NCI-H1436 treated with DMSO at 0.1 percent for 48 hours (cell line): ENCODE results near the gene CAMSAP1.

Experiments
- DNase-seq: peaks from one replicate; lab custom pipeline; 2025; lab: John Stamatoyannopoulos, UW

CAMSAP1 gene

DNA sequence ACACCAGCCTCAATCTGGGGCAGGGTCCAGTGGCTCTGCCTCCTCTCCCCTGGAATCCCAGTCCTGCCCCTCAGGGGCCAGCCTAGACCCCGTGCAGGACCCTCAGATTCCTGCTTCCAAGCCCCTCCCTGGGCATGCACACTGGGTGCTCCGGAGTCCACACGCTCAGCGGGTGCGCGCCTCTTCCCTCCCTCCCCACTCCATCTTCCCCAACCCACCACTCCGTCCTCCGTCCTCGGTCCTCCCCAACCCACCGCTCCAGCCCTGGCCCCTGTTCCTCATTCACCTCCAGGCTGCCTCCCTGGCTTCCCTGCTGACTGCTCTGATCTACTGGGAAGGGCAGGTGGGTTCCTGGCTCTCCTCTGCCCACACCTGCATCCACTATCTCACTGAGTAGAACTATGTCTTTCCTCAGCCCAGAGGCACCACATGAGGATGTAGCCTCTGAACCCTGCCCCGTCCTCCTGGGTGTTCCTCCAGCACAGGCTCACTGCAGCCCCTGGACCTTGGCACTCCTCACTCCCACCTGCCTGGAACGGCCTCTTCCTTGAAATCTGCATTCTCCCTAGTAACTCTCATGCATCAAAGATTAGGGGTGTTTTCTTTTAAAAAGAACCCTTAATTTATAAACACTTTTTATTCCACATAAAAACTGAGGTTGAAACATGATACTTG lies 92.8 kb downstream of the CAMSAP1 start:
- no peak for DNase-seq

DNA sequence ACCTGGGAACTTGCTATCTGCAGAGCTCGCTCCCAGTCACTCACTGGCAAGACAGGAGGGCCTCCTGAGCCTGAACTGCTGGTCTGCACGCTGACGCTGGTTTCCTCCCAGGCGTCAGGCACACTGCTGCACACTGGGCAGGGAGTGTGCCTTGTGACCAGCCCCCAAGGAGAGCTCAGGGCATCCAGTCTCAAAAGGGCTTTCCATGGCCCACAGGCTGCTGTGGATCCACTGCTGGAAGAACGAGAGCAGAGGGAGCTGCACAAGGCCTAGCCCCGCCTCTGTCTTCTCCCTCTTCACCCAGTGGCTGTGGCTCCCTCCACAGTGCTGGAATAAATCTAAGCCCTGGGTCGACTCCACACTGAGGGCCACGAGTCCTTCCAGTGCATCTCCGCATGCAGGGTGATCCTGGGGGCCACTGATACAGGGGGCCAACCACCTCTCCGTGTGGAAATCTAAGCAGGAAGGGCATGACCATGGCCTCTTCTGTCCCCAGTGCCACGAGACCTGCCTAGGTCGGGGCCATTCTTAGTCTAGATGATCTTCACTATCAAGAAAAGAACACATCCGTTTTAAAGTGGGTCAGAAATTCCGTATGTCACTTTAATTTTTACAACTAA lies 93.6 kb downstream of the CAMSAP1 start:
- no peak for DNase-seq

DNA sequence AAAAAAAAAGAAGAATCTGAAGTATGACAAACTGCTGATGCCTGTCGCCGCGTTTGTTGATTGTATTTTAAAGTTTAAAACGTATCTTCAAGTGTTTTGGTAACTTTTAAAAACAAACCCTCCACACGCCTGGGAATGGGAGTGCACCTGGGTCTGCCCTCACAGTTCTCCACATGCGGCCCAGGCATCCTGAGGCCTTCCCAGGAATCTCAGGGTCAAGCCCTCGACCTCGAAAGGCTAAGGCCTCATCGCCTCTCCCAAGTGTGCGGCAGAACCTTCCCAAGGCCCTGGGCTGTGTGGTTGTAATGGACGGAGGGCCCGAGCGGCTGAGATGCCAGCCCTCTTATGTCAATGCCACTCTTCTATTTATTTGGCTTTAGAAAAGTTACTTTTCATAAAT lies 94.4 kb downstream of the CAMSAP1 start:
- no peak for DNase-seq

DNA sequence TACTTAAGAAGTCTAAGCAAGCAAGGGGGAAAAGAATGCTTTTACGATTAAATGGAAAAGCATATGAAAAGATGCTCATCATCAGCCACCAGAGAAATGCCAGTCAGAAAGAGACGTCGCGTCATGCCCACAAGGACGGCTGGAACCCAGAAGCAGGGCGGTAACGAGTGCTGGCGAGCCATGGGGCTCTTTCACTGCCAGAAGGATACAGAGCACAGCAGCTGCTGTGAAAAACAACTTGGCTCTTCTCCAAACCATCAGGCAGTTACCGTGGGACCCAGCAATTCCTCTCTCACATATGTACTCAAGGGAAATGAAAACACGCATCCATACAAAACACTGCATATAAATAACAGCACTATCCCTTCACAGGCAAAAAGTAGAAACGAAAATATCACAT lies 95.5 kb downstream of the CAMSAP1 start:
- DNase-seq: no peak

DNA sequence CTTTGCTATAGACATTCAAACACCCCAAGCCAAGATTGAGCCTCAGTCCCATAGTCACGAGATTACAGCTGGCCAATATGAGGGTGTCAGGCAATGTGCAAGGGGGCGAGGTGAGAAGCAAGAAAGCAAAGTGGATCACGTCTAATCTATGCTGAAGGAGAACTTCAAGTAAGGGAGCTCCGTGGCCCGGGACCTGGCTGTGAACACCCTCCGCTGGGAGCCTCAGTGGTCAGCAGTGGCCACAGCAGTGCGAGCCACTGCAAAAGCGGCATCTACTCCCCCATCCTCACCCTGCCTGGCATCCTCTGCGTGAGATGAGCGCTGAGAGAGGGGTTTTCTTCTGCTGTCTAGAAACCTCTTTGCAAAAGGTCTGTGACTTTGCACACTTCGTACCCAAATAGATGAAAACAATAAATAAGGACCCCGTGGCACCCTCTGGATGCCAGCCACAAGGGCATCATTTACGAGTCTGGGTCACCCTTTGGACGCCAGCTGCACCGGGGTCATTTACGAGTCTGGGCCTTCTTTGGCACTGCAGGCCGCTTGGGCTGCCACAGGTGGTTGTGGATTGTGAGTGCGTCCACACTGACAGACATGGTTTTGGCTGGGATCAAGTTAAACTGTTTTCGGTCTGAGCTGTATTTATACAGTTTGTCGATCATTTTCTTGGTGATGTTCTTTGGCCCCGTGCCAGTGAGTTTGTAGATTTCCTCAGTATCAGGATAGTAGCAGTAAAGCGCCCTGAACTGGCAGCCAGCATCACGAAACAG lies 96.4 kb downstream of the CAMSAP1 start:
- DNase-seq: no peak

DNA sequence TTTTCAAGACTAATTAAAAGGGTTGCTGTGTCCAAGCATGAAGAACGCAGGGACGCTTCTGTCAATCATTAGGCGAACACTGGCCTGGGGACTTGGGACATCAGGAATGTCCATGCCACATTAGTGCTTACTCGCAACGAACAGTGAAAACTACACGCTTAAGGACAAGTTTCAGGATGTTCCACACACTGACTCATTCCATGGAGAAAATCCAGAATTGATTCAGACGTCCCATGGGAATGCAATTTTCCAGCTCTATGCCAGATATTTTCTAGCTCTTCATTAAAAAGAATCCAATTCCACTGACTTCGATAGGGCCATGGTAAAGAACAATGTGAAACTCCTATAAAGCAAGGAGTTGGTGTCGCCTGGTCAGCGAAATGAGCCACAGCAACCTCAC lies 98.2 kb downstream of the CAMSAP1 start:
- no peak for DNase-seq

DNA sequence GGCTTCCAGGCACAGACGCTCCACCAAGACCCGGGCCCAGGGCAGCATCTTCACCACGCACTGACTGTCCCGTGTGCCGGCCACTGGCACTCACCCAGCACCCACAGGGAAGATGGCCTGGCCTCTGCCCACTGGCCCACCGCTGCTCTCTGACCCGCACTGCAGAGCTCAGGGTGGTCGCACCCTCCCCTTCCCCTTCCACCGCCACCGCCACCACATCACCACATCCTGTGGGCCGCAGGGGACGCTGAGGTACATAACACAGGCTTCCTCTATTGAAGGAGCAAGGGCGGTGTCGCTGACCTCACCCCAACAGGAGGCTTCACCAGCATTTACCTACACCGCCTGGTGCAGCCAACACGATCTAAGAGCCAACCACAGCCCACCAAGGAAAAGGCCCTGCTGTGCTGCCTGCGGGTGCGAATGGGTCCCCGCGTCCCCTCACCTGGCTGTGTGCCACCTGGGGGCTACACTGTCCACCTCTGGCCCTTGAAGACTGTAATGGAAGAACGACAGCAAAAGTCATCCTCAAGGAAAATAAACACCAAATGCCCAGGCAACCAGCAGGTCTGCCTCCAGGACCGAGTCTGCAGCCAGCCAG lies 101.8 kb downstream of the CAMSAP1 start:
- no peak for DNase-seq

DNA sequence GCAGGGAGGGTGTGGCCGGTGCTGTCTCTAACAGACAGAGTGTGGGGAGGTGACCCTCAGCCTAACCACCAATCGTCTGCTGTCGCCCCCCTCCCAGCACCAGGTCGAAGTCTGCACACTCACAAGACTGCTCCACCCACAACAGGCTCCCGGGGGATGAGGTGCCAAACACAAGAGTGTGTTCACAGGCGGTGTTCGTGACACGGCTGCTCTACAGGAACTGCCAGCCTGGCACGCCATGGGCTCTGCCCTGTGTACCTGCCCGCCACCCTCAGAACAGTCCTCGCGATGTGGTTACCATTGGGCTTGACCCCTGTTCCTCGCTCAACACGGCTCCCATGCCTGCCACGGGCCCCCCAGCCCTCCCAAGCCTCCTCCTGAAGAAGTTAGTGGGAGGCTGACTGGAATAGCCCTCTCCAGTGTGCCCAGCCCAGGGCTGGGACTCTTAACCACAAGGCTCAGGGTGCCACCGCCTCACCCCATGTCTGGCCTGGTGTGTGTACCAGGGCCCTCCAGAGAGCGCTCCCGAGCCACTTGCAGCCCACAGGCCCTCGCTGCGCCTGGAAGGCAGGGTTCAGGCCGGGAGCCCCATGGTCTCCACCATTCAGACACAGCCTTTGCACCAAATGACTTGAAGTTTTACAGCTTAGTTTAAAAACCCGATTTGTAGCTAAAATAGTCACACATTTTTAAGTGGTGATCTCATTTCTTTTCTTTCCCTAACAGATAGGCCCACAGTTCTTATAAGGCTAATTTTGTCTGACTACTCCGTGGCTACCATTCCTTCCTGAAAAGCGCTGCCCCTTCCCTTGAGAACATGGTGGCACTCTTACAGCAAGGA lies 102.5 kb downstream of the CAMSAP1 start:
- DNase-seq: no peak

DNA sequence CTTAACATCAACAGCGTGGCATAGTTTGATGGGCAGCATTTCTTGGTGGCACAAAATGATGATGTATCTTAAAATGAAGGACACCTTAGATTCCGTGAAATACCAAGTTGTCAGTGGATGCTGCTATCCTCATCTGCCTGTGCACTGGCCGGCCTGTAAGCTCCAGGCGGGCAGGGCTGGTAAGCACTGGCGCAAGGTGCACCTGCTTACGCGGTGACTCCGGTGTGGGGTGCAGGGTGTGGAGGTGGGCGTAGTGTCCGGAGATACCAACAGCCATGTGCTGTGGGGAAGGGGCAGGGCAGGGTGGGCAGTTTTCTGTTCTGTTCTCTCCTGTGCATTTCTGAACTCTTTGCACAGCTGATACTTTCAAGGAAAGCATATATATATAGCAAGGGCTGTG lies 103.9 kb downstream of the CAMSAP1 start:
- DNase-seq: no peak

DNA sequence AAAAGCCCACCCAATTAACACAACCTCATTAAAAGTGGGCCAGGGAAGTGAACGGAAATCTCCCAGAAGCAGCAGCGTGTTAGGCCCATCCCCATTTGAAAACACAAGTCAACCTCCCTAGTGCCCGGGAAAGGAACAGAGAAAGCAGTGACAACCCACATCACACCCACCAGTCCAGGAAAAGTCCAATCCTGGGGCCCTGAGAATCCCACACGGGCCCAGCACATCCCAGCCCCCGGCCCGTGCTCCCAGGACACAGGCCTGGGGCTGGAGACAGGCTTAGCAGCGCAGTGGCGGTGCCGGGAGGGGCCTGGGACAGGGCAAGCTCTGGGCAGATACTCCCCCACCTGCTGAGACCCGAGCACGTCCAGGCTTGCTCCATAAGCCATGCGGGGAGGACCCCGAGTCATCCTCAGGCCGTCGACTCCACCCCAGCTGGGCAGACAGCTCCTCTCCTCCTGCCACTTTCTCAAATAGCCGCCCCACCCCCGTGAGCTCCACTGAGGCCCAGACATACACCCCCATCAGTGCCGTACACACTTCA lies 104.4 kb downstream of the CAMSAP1 start:
- no peak for DNase-seq

DNA sequence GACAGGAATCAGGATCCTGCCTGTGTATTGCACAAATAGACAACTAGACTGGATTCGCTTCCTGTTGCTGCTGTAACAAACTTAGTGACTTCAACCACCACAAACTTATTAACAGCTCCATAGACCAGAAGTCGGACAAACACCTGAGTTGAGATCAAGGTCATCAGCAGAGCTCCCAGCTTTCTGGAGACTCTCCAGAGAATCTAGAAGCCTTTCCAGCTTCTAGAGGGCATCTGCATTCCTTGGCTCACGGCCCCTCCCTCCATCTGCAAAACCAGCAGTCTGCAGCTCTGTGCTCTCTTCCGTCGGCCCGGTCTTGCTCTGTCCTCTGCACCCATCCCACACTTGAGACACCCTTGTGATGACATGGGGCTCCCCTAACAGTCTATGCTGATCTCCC lies 106.3 kb downstream of the CAMSAP1 start:
- no peak for DNase-seq

DNA sequence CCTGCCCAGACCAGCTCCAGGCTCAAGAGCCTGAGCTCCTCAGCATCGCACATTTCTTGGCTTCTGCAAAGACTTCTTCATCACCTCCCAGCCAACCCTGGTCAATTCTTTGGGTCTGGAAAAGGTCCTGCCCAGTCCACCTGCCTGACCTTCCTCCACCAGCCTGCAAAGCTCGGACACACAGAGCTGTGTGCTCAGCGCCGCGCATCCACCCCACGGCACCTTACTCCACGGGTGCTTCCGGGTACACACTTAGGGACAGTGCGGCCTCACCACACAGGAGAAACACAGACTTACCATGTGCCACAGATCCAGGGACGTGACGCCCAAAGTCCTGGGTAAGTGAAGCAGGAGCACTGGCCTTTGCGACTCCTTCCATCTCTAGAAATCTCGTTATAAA lies 108.1 kb downstream of the CAMSAP1 start:
- DNase-seq: no peak

DNA sequence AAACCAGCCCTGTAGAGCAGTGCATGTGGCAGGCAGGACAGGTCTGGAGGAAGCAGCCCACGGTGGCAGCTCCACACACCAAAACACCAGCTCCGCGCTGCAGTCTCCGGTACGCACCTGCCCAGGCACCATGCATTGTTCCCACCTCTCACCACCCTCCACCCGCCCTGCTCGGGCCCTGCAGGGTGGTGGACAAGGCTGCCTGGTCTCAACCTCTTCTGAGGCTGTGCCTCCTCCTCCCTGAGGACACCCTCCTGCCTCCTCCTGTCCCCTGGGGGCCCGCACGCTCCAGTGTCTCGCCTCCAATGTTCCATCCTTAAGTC lies 109.1 kb downstream of the CAMSAP1 start:
- no peak for DNase-seq

DNA sequence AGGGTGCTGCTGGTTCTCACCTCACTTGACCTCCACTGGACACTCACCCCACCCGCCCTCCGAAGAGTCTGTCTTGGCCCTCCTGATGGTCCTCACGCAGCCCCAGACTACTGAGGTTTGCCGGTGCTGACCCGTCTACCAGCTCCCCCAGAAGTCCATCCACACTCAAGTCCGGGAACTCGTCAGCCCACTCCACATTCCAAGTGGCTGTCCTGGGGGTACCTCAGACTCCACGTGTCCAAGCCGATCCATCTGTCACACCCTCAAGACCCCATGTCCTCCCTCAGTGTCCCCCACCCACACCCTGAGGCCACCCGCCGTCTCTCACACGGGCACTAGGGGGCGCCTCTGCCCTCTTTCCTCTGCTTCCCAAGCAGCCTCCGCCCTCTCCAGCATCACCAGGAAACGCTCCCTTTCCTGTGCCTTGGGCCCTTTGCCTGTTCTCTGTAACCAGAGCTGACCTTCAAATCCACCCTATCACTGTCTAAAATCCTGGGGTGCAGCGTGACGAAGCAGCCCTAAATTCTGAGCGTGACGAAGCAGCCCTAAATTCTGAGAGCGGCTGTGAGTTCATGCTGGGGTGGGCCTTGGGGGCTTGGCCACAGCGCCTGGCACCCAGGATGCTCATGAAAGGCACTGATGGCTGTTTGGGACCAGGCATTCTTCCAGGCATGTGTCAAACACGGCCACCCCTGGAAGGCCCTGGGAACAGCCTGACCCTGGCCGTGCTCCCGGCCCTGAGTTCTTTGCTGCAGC lies 109.7 kb downstream of the CAMSAP1 start:
- no peak for DNase-seq

DNA sequence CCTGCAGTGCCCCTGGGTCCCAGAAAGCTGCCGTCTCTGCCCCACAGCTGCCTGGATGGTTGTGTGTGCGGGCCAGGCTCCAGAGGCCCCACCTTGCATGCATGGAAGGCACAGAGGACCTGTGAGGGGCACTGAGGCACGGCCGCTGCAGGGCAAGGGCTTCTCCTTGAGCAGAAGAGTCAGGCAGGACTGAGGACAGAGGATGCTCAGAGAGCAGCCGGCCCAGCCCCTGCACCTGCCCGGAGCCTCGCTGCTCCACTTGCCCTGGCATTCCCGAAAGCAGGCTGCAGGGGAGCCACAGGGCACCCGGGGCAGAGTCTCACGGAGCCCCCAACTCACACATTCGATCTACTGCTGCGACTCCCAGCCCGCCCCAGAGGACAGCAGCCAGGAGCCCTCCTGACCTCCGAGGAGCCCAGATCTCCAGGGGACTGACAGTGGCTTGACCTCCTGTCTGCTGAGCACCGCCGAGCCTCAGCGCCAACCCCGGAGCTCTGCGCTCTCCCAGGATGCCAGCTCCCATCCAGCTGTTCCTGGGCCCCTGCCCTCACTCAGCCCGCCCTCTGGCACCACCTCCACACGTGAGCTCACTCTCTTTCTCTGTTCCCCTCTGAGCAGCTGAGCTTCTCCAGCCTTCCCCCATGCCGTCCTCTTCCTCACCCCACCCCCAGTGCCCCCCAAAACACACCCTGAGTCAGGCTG lies 110.4 kb downstream of the CAMSAP1 start:
- no peak for DNase-seq

DNA sequence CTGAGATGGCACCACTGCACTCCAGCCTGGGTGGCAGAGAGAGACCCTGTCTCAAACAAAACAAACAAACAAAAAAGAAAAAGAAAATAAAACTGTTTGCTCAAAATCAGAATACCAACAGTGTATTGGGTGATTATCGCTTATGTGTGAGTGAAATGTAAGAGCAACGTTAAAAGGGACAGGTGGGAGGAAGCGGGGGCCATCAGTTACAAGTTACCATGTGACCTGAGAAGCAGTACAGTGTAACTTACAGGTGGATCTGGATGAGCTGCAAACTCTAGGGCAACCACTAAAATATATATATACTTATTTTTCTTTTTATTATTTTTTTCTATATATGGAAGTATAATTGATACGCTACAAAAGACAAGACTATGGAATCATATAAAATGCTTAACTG lies 112.0 kb downstream of the CAMSAP1 start:
- no peak for DNase-seq

DNA sequence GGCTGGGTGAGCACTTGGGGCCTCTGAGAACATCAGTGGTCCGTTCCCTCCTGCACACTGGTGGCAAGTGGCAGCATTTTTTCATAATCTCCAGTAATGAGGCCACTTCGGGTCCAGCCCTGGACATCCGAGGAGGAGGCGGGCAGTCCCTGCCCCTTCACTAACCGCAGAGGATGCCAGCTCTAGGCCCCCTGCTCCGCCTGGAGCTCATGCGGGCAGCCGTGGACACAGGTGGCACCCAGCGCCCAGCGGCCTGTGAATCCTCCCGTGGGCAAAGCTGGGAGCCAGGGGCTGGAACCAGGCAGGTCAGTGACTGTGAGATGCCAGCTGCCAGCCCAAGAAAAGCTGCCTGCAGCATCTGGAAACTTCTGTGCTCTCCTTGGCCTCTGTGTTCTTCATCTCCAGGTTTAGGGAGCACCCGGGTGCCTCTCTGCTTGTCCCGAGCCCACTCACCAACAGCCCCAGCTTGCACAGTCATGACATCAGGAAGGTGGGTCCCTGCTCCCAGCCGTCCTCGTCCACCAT lies 112.9 kb downstream of the CAMSAP1 start:
- DNase-seq: no peak

DNA sequence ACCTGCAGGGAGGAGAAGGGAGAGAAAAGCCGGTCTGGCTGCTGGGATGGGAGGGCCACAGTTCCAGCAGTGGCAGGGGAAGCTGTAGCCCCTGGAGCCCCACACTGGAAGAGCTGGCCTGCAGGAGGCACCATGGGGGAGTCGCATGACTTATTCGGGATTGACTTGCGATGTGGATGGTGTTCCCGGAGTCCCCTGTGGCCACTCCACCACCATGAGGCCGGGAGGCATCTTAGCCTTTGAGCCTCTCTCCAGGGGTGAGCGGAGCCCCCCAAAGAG lies 113.3 kb downstream of the CAMSAP1 start:
- no peak for DNase-seq

DNA sequence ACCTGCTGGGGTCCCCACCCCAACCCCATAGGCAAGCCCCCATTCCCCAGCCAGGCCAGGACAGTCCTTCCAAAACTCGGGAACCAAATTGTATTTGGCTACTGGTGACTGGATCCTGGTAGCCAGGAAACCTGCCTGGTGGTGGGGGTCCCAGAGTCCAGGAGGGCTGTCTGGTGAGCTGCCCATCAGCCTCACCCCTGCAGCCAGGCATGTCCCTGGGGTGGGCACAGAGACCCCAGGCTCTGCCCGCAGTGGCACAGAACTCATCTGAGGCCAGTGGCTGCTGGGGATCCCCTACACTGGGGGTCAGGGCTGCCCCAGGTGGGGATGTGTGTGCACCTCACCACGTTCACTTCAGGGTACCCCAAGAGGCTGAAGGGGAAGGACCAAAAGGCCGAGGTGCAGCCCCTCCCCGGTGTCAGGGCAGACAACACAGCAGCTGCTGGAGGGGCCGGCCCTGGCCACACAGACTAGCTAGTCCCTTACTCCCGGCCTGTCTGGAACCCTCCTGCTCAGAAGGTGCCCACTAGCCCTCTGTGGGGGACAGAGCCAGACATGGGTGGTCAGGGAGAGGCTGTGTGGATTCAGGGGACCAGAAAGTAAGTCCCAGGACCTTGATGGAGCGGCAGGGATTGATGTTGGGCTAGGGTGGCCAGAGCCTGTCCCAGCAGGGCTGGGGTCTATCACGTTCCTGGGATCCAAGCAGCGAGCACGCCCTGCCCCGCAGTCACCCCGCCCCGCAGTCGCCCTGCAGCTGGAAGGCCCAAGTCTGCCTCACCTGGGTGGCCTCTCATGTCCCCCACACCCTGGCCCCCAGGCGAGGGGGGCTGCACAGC lies 113.9 kb downstream of the CAMSAP1 start:
- no peak for DNase-seq
